ENCODE data around the gene CPS1. TPM values are rescaled to one million over a fixed set of nuclear protein-coding genes. Genes with fewer than 3 reads are reported as not detected.

The CPS1 gene
- polyA plus RNA-seq, 2 donors, result 0.99 to 1.4 TPM

DNA sequence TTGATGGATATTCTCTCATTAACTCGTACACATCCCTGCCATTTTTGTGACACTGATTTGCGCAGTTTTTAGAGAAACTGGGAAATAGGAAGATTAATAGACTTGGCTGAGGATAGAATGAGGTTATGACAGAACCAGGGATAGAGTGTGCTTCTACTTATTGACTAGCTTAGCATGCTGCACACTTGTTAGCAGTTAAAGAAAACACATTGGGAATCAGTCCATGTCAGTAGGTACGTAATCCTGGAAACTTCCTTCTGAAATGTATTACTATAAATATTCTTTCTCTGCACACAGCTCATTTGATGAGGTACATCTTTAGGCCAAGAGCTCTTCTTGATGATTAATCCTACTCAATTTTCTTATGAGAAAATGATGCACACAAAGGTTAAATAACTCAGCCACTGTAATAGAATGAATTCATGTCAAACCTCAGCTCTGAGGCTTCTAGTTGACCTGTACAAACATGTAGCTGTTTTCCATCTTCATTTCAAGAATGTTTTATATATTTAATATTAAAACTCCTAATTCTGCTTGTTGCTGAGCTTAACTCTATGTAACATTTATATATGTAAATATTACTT lies 12.3 kb upstream of the CPS1 start:
- Histone ChIP-seq H3K36me3 (ENCODE audit: control insufficient read depth in 2 of 2, insufficient read depth in 2 of 2, low read length in 1 of 2) (no peaks in the 10 kb centered on the region), H3K4me1 (ENCODE audit: control insufficient read depth in 2 of 2, insufficient read depth in 2 of 2, low read length in 1 of 2) (no peaks in the 10 kb centered on the region), H3K9me3 (ENCODE audit: control insufficient read depth in 2 of 2, insufficient read depth in 1 of 2, low read depth in 1 of 2, low read length in 1 of 2) (no peaks in the 10 kb centered on the region), H3K4me3 (ENCODE audit: low read depth in 1 of 2, low read length in 2 of 2) (no peak overlapping the region), H3K27me3 (ENCODE audit: control insufficient read depth in 1 of 2, insufficient read depth in 2 of 2, low read length in 2 of 2) (no peaks in the 10 kb centered on the region), H3K27ac (ENCODE audit: low read depth in 2 of 2, low read length in 1 of 2) (no peak overlapping the region)
- WGBS, 2 donors, result 87 to 93% methylated on average over 3 of the region's 3 CpGs

DNA sequence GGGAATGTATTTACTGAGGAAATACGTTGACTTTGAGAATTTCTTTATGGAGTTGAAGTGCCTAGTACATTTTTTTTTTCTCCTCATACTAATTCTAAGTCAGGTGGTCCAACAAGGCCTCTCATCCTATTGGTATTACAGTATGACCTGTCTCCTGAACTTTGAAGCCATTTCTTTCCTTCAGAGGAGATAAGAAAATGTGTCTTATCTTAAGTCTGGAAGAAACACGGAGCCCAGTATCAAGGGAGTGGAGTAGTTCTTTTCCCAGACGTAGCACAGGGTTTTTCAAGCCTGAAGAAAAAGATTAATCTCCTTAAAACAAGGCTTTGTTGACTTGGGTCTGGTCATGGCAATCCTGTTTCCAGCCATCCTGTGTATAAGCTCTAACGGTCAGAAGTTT lies 11.6 kb upstream of the CPS1 start:
- no peaks in the 10 kb centered on the region for H3K36me3 ChIP-seq (ENCODE audit: control insufficient read depth in 2 of 2, insufficient read depth in 2 of 2, low read length in 1 of 2)
- no peaks in the 10 kb centered on the region for H3K27me3 ChIP-seq (ENCODE audit: control insufficient read depth in 1 of 2, insufficient read depth in 2 of 2, low read length in 2 of 2)
- WGBS, 2 donors, result 49 to 51% methylated on average over 4 of the region's 4 CpGs
- H3K27ac ChIP-seq (ENCODE audit: low read depth in 2 of 2, low read length in 1 of 2), result no peak overlapping the region
- no peaks in the 10 kb centered on the region for H3K4me1 ChIP-seq (ENCODE audit: control insufficient read depth in 2 of 2, insufficient read depth in 2 of 2, low read length in 1 of 2)
- no peak overlapping the region for H3K4me3 ChIP-seq (ENCODE audit: low read depth in 1 of 2, low read length in 2 of 2)
- H3K9me3 ChIP-seq (ENCODE audit: control insufficient read depth in 2 of 2, insufficient read depth in 1 of 2, low read depth in 1 of 2, low read length in 1 of 2), result no peaks in the 10 kb centered on the region

DNA sequence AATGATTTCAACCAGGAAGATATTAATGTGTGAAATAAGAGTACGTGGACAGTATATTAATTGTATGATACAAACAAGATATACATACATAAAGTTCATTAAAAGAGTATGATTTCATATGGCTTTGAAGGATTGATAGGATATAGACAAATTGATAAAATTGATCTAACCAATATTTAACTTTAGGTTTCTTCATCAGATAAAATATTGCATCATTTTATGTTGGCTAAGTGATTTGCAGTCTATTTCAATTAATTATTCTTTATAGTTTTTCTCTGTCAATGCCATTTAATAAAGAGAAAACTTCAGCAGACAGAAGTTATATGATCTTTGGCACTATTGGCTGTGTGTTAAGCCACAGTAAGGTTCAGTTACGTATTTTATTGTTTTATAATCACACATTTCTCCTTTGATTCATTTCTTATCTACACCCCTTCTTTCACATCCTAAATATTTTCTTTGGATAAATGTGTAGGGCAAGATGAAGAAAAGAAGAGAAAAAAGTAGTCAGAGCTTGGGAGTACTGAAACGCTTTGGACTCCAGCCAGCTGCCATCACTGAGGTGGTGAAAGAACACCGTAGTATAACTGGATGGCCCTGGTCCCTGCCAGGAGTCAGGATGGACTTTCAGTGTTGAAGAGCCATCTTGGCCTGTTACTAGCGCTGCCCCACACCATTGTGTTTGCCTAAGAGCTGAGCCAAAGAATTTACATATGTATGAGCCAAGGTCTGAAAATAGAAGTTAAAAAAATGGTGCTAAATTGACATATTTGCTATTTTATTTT lies 9.8 kb upstream of the CPS1 start:
- Histone ChIP-seq H3K36me3 (ENCODE audit: control insufficient read depth in 2 of 2, insufficient read depth in 2 of 2, low read length in 1 of 2) (no peaks in the 10 kb centered on the region), H3K4me1 (ENCODE audit: control insufficient read depth in 2 of 2, insufficient read depth in 2 of 2, low read length in 1 of 2) (no peaks in the 10 kb centered on the region), H3K27ac (ENCODE audit: low read depth in 2 of 2, low read length in 1 of 2) (no peak overlapping the region), H3K27me3 (ENCODE audit: control insufficient read depth in 1 of 2, insufficient read depth in 2 of 2, low read length in 2 of 2) (no peaks in the 10 kb centered on the region), H3K9me3 (ENCODE audit: control insufficient read depth in 2 of 2, insufficient read depth in 1 of 2, low read depth in 1 of 2, low read length in 1 of 2) (no peaks in the 10 kb centered on the region), H3K4me3 (ENCODE audit: low read depth in 1 of 2, low read length in 2 of 2) (no peak overlapping the region)
- 70 to 77% methylated on average over 5 of the region's 5 CpGs for WGBS, 2 donors

DNA sequence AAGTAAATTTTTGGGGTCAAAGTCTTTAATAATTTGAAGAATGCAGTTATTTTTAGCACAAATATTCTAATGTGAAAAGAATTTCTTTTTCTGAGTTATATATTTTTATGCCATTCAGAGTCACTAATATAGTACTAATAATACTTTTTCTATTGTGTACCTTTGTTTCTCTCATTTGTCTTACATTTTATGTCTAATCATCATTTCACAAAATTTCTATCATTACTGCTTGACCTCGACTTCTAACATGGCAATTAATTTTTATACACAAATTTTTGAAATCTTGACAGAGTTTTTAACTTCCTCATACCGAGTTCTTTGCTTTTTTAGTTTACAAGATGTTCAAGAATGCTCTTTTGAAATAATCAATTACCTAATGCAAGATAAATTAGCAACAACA lies 8.4 kb upstream of the CPS1 start:
- H3K36me3 ChIP-seq (ENCODE audit: control insufficient read depth in 2 of 2, insufficient read depth in 2 of 2, low read length in 1 of 2), result no peaks in the 10 kb centered on the region
- no peaks in the 10 kb centered on the region for H3K9me3 ChIP-seq (ENCODE audit: control insufficient read depth in 2 of 2, insufficient read depth in 1 of 2, low read depth in 1 of 2, low read length in 1 of 2)
- 55 to 58% methylated on average over 2 of the region's 2 CpGs for WGBS, 2 donors
- H3K4me1 ChIP-seq (ENCODE audit: control insufficient read depth in 2 of 2, insufficient read depth in 2 of 2, low read length in 1 of 2), result no peaks in the 10 kb centered on the region
- H3K4me3 ChIP-seq (ENCODE audit: low read depth in 1 of 2, low read length in 2 of 2), result no peak overlapping the region
- no peaks in the 10 kb centered on the region for H3K27me3 ChIP-seq (ENCODE audit: control insufficient read depth in 1 of 2, insufficient read depth in 2 of 2, low read length in 2 of 2)
- H3K27ac ChIP-seq (ENCODE audit: low read depth in 2 of 2, low read length in 1 of 2), result no peak overlapping the region

DNA sequence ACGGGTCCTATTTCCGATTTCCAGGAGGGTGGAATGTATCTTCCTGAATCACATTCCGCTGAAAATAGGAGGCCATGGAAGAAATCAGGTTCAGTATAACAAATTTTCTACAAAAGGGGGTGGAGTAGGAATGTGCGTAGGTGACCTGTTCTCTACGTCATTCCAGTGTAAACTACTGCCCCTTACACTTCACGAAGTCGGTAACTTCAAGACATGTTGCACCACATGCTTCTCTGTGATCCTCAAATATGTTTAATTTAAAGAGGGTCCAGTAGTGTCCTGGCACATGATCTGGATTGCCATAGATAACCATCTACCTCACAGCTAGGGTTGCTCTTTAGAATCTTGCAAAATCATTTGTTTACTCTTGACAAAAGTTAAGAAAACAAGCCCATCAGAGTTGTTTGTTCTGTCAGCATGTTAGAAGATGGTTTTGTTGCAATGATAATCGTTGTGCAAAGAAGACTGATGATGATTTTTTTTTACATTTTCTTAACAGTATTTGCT lies 7.5 kb upstream of the CPS1 start:
- WGBS, 2 donors, result 77 to 79% methylated on average over 8 of the region's 8 CpGs
- Histone ChIP-seq H3K4me3 (ENCODE audit: low read depth in 1 of 2, low read length in 2 of 2) (no peak overlapping the region), H3K27ac (ENCODE audit: low read depth in 2 of 2, low read length in 1 of 2) (no peak overlapping the region), H3K4me1 (ENCODE audit: control insufficient read depth in 2 of 2, insufficient read depth in 2 of 2, low read length in 1 of 2) (no peaks in the 10 kb centered on the region), H3K9me3 (ENCODE audit: control insufficient read depth in 2 of 2, insufficient read depth in 1 of 2, low read depth in 1 of 2, low read length in 1 of 2) (no peaks in the 10 kb centered on the region), H3K36me3 (ENCODE audit: control insufficient read depth in 2 of 2, insufficient read depth in 2 of 2, low read length in 1 of 2) (no peaks in the 10 kb centered on the region), H3K27me3 (ENCODE audit: control insufficient read depth in 1 of 2, insufficient read depth in 2 of 2, low read length in 2 of 2) (no peaks in the 10 kb centered on the region)

DNA sequence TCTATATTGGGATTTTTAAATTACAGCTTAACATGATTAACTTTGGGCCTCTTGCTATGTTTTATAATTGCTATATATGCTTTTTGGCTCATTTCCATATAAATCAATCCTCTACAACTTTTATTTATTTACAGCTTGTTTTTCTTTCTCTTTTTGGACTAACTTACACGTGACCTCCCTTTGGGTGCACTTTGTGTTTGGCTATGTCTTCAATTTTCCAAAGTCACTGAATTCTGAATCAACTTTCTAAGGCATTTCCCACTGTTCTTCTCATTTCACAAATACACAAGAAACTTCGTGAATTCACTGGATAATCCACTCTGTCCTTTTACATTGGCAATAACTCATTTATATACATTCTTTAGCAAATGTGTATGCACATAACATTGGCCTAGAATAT lies 5.4 kb upstream of the CPS1 start:
- WGBS, 2 donors, result 44 to 61% methylated on average over 2 of the region's 2 CpGs
- no peak overlapping the region for H3K27ac ChIP-seq (ENCODE audit: low read depth in 2 of 2, low read length in 1 of 2)
- H3K27me3 ChIP-seq (ENCODE audit: control insufficient read depth in 1 of 2, insufficient read depth in 2 of 2, low read length in 2 of 2), result no peaks in the 10 kb centered on the region
- H3K9me3 ChIP-seq (ENCODE audit: control insufficient read depth in 2 of 2, insufficient read depth in 1 of 2, low read depth in 1 of 2, low read length in 1 of 2), result no peaks in the 10 kb centered on the region
- H3K4me1 ChIP-seq (ENCODE audit: control insufficient read depth in 2 of 2, insufficient read depth in 2 of 2, low read length in 1 of 2), result no peaks in the 10 kb centered on the region
- no peak overlapping the region for H3K4me3 ChIP-seq (ENCODE audit: low read depth in 1 of 2, low read length in 2 of 2)
- H3K36me3 ChIP-seq (ENCODE audit: control insufficient read depth in 2 of 2, insufficient read depth in 2 of 2, low read length in 1 of 2), result no peaks in the 10 kb centered on the region

DNA sequence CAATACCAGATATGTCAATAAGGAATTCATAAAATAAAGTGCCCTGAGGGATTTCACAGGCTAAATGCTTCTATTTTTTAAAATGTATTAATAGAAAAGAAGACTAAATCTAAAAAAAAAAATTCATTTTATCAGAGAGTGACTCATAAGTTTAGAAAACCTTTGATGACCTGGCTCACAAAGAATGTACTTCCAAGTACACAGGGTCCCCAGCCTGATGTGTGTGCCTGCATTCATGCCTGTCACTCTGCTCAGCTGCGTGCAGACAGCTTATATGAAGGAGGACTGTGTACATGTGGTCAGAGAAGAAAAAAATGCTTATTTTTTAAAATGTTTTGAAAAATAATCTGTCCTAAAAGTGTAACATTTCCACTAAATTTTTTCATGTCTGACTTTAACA lies 3.0 kb upstream of the CPS1 start:
- Histone ChIP-seq H3K4me3 (ENCODE audit: low read depth in 1 of 2, low read length in 2 of 2) (no peak overlapping the region), H3K9me3 (ENCODE audit: control insufficient read depth in 2 of 2, insufficient read depth in 1 of 2, low read depth in 1 of 2, low read length in 1 of 2) (no peaks in the 10 kb centered on the region), H3K27me3 (ENCODE audit: control insufficient read depth in 1 of 2, insufficient read depth in 2 of 2, low read length in 2 of 2) (no peaks in the 10 kb centered on the region), H3K4me1 (ENCODE audit: control insufficient read depth in 2 of 2, insufficient read depth in 2 of 2, low read length in 1 of 2) (no peaks in the 10 kb centered on the region), H3K36me3 (ENCODE audit: control insufficient read depth in 2 of 2, insufficient read depth in 2 of 2, low read length in 1 of 2) (no peaks in the 10 kb centered on the region), H3K27ac (ENCODE audit: low read depth in 2 of 2, low read length in 1 of 2) (no peak overlapping the region)
- WGBS, 2 donors, result 64 to 86% methylated on average over 1 of the region's 1 CpG

DNA sequence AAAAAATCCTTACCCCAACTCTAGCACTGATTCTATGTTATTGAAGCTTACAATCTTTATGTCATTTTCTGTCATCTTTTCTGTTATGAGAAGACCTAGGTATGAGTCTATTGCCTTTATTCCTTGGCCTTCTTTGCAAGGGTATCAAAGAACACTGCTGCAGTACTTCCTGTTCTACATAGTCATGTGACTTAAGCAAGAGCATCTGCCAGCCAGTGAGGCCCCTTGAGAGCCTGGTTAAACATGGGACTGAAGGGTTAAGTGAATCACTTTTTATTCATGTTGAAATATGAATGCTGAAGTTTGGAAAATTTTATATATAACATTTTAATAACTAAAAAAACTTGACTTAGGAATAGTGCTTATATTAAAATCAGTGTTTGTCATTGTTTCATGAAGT lies 844 bp upstream of the CPS1 start:
- Histone ChIP-seq H3K4me3 (ENCODE audit: low read depth in 1 of 2, low read length in 2 of 2) (no peak overlapping the region), H3K4me1 (ENCODE audit: control insufficient read depth in 2 of 2, insufficient read depth in 2 of 2, low read length in 1 of 2) (no peaks in the 10 kb centered on the region), H3K27me3 (ENCODE audit: control insufficient read depth in 1 of 2, insufficient read depth in 2 of 2, low read length in 2 of 2) (no peaks in the 10 kb centered on the region), H3K9me3 (ENCODE audit: control insufficient read depth in 2 of 2, insufficient read depth in 1 of 2, low read depth in 1 of 2, low read length in 1 of 2) (no peaks in the 10 kb centered on the region), H3K36me3 (ENCODE audit: control insufficient read depth in 2 of 2, insufficient read depth in 2 of 2, low read length in 1 of 2) (no peaks in the 10 kb centered on the region), H3K27ac (ENCODE audit: low read depth in 2 of 2, low read length in 1 of 2) (no peak overlapping the region)

DNA sequence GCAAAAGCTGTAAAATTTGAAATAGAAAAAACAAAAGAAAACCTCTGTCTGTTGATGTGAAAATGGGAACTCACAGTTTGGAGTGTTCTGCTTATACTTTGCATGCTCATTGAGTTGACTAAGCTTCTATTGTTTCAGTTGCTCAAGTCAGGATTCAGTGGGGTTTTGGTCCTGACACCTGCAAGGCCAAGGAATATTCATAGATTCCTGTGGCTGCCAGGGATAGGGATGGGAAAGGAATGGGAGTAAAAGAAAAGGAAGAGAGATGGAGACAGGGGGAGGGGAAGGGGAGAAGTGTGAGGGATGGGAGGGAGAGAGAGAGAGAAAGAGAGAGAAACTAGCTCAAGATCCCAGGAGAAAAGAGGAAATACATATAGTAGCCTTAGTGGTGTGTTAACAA lies 1.3 kb downstream of the CPS1 start:
- Histone ChIP-seq H3K4me3 (ENCODE audit: low read depth in 1 of 2, low read length in 2 of 2) (no peak overlapping the region), H3K27me3 (ENCODE audit: control insufficient read depth in 1 of 2, insufficient read depth in 2 of 2, low read length in 2 of 2) (no peaks in the 10 kb centered on the region), H3K9me3 (ENCODE audit: control insufficient read depth in 2 of 2, insufficient read depth in 1 of 2, low read depth in 1 of 2, low read length in 1 of 2) (no peaks in the 10 kb centered on the region), H3K36me3 (ENCODE audit: control insufficient read depth in 2 of 2, insufficient read depth in 2 of 2, low read length in 1 of 2) (no peaks in the 10 kb centered on the region), H3K27ac (ENCODE audit: low read depth in 2 of 2, low read length in 1 of 2) (no peak overlapping the region), H3K4me1 (ENCODE audit: control insufficient read depth in 2 of 2, insufficient read depth in 2 of 2, low read length in 1 of 2) (no peaks in the 10 kb centered on the region)

DNA sequence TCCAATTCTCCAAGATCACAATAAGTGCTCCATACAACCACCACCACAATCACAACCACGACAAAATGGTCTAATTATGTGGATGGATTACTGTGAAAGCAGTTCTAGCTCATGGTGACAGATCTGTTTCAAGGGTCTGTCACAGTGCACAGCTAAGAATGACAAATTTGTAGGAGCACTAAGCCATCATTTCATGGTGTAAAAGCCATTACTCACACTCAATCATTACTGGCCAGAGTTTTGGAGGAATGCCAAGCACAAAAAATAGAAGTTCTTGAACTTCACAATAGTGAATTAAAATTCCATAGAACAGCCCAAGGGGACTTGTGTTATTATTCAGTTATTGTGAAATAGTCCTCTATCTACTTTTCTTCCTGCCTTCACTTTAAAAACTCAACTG lies 2.3 kb downstream of the CPS1 start:
- Histone ChIP-seq H3K27ac (ENCODE audit: low read depth in 2 of 2, low read length in 1 of 2) (no peak overlapping the region), H3K4me3 (ENCODE audit: low read depth in 1 of 2, low read length in 2 of 2) (no peak overlapping the region), H3K9me3 (ENCODE audit: control insufficient read depth in 2 of 2, insufficient read depth in 1 of 2, low read depth in 1 of 2, low read length in 1 of 2) (no peaks in the 10 kb centered on the region), H3K27me3 (ENCODE audit: control insufficient read depth in 1 of 2, insufficient read depth in 2 of 2, low read length in 2 of 2) (no peaks in the 10 kb centered on the region), H3K4me1 (ENCODE audit: control insufficient read depth in 2 of 2, insufficient read depth in 2 of 2, low read length in 1 of 2) (no peaks in the 10 kb centered on the region), H3K36me3 (ENCODE audit: control insufficient read depth in 2 of 2, insufficient read depth in 2 of 2, low read length in 1 of 2) (no peaks in the 10 kb centered on the region)
- WGBS, 2 donors, result 22 to 42% methylated on average over 1 of the region's 1 CpG
